Common myeloid progenitor, CD34-positive (primary cell): ENCODE data around the gene GTPBP3.

Experiments used
- CTCF ChIA-PET: fragments of 350-600 bp; sonication (Branson Sonifier 250); formaldehyde crosslinking; loops from one replicate; lab custom pipeline; 2021; ENCODE audit warnings: antibody characterized with exemption; lab: Charles Lee
- POLR2A ChIA-PET: fragments of 350-600 bp; sonication (Branson Sonifier 250); formaldehyde crosslinking; loops from one replicate; lab custom pipeline; 2021; ENCODE audit warnings: antibody characterized with exemption; lab: Charles Lee
- DNase-seq, 3 donors: peaks; one replicate each; pipeline versions ENCODE4 v3.0.0 to v3.0.0-alpha.2; 2013
- H3K27ac ChIP-seq, 2 experiments: 1 replicate in 1 of 2; 2 replicates in 1 of 2; pipeline ENCODE4 v1.7.0; 2013; ENCODE audit warnings: inconsistent platforms in 2 of 2, low read length in 2 of 2, mild to moderate bottlenecking in 2 of 2, low read depth in 1 of 2, moderate library complexity in 1 of 2; ENCODE audit not compliant: severe bottlenecking in 2 of 2, insufficient read depth in 1 of 2, poor library complexity in 1 of 2
- H3K27me3 ChIP-seq, 5 experiments: replicated peaks in 2 of 5; 1 replicate in 3 of 5; 2 replicates in 2 of 5; pipeline versions ENCODE4 v1.6.1 to v1.7.0; 2013; ENCODE audit warnings: low read length in 4 of 5, mild to moderate bottlenecking in 2 of 5, moderate library complexity in 2 of 5, inconsistent platforms in 1 of 5; ENCODE audit not compliant: insufficient read depth in 5 of 5, control insufficient read depth in 4 of 5
- H3K36me3 ChIP-seq, 4 experiments: 1 replicate in 2 of 4; 2 replicates in 2 of 4; pipeline versions ENCODE4 v1.6.1 to v1.7.0; 2013; ENCODE audit warnings: low read length in 3 of 4, control low read depth in 1 of 4, mild to moderate bottlenecking in 1 of 4; ENCODE audit not compliant: control insufficient read depth in 4 of 4, insufficient read depth in 4 of 4
- H3K4me1 ChIP-seq, 4 experiments: 1 replicate in 3 of 4; 2 replicates in 1 of 4; pipeline versions ENCODE4 v1.6.1 to v1.7.1; 2013; ENCODE audit warnings: low read length in 3 of 4, mild to moderate bottlenecking in 3 of 4, control low read depth in 1 of 4, inconsistent platforms in 1 of 4, moderate library complexity in 1 of 4; ENCODE audit not compliant: control insufficient read depth in 4 of 4, insufficient read depth in 4 of 4; ENCODE audit errors: control extremely low read depth in 1 of 4
- H3K4me3 ChIP-seq, 7 experiments: 1 replicate in 4 of 7; 2 replicates in 3 of 7; pipeline versions ENCODE4 v1.5.1 to v1.7.0; 2013; ENCODE audit warnings: mild to moderate bottlenecking in 7 of 7, low read length in 6 of 7, moderate library complexity in 6 of 7, inconsistent platforms in 2 of 7, low read depth in 2 of 7, control low read depth in 1 of 7; ENCODE audit not compliant: insufficient read depth in 4 of 7, control insufficient read depth in 1 of 7; ENCODE audit errors: extremely low read depth in 1 of 7
- H3K9me3 ChIP-seq, 5 experiments: 1 replicate in 4 of 5; 2 replicates in 1 of 5; pipeline versions ENCODE4 v1.6.1 to v1.7.1; 2013; ENCODE audit warnings: low read length in 4 of 5, mild to moderate bottlenecking in 2 of 5, inconsistent platforms in 1 of 5, low read depth in 1 of 5, moderate library complexity in 1 of 5; ENCODE audit not compliant: control insufficient read depth in 4 of 5, insufficient read depth in 2 of 5; ENCODE audit errors: control extremely low read depth in 1 of 5
- WGBS: methylation state at CpG from one replicate; pipeline ENCODE4 v1.1.5; 2013; ENCODE audit not compliant: insufficient coverage; 5-methylcytosine and 5-hydroxymethylcytosine counted together

The GTPBP3 gene

DNA sequence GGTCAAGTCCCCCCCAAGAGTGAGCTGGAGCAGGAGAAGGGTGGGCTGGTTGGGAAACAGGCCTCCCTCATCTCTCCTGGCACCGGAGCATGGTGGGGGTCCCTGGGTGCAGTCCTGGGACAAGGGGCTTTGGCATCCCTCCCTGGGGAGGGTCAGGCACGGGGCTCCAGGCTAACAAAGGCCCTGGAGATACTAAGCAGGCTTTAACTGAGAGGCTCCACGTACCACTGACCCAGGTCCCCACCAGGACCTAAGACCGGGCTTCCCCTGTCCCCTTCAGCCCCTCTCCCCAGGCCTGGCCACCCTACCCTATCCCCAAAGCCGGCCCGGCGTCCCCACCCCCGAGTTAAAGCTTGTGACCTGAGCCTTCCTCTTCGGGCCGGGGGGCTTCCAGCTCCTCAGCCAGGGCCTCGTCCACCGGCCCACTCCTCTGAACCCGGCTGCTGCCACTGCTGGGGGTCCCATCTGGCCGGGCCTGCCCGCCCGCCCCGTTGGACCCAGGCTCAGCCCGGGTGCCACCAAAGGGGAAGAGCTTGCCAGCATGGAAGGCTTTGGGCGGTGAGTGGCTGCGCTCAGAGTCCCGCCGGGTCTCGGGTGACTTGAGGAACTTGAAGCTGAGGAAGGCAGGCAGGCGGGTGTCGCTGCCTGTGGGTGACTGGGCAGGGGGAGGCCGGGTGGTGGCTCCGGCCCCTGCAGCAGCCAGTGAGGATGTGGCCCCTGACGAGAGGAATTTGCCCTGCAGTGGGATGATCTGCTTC, 12.8 kb upstream of the GTPBP3 start:
- 90% methylated on average over 23 of the region's 28 CpGs for WGBS
- ChIA-PET POLR2A (interaction anchor here (1.2 kb wide), 1 partner anchor 18 kb away, joined by 5 read pairs; no protein-coding TSS in a partner anchor), CTCF (interaction anchor here (1.2 kb wide), 1 partner anchor 8 kb away, joined by 3 read pairs; no protein-coding TSS in a partner anchor)
- Histone ChIP-seq H3K4me1 (peaks cover 0 to 23% (median 19%) of the 10 kb centered on the region in 4 experiments), H3K4me3 (no peak overlapping the region), H3K27ac (no peak overlapping the region), H3K27me3 (peaks cover 0 to 3% (median 0%) of the 10 kb centered on the region in 5 experiments), H3K9me3 (no peaks in the 10 kb centered on the region), H3K36me3 (peaks cover 0 to 26% (median 22%) of the 10 kb centered on the region in 4 experiments)
- no peak for DNase-seq

DNA sequence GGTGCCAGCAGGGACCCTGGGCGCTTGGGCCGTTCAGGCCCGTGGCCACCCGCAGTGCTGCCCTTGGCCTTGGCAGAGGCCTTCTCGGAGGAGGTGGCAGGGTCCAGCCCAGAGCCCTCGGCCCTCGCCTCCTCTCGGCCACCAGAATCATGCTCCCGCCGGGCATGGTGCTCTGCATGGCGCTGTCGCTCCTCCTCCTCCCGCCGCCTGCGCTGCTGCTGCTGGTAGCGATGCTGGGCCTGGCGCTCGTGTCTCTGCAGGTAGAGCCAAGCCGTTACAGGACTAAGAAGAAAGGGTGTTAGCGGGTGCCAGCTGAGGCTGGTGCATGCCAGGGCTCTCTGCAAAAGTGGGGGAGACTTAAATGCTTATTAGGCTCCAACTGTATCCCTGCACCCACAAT, 12.2 kb upstream of the GTPBP3 start:
- DNase-seq = no peak
- ChIA-PET POLR2A (no interaction called here), CTCF (no interaction called here)
- no peaks in the 10 kb centered on the region for H3K9me3 ChIP-seq
- H3K36me3 ChIP-seq = peaks cover 0 to 22% (median 17%) of the 10 kb centered on the region in 4 experiments
- peaks cover 0 to 9% (median 0%) of the 10 kb centered on the region in 5 experiments for H3K27me3 ChIP-seq
- H3K4me3 ChIP-seq = no peak overlapping the region
- H3K4me1 ChIP-seq = peaks cover 0 to 26% (median 20%) of the 10 kb centered on the region in 4 experiments
- H3K27ac ChIP-seq = no peak overlapping the region
- WGBS = over 99% methylated on average over 17 of the region's 20 CpGs

DNA sequence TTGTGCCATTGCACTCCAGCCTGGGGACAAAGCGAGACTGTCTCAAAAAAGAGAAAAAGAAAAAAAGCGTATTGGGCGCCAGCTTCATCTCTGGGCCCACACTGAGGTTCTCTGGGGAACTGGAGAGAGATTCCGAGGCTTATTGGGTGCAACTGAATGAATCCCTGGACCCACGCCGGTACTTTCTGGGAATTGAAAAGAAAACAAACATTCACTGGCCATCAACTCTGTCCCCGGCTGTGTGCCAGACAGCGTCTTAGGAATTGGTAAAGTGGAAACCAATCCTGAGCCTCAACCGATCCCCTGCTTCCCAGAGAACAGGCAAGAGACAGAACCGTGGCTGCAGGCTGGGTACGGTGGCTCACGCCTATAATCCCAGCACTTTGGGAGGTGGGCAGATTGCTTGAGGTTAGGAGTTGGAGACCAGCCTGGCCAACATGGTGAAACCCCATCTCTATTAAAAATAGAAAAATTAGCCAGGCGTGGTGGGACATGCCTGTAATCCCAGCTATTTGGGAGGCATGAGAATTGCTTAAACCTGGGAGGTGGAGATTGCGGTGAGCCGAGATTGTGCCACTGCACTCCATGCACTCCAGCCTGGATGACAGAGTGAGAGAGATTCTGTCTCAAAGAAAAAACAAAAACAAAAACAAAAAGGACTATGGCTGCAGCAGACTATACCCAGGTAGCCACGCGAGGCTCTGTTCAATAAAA, 11.3 kb upstream of the GTPBP3 start:
- no peak overlapping the region for H3K27ac ChIP-seq
- H3K36me3 ChIP-seq = peaks cover 0 to 16% (median 9%) of the 10 kb centered on the region in 4 experiments
- no peak overlapping the region for H3K4me3 ChIP-seq
- no peak for DNase-seq
- WGBS = 98% methylated on average over 17 of the region's 17 CpGs
- CTCF ChIA-PET = no interaction called here
- POLR2A ChIA-PET = interaction anchor here (2.0 kb wide), 1 partner anchor 16 kb away, joined by 6 read pairs; the partner anchor contains the start of gene DDA1
- H3K9me3 ChIP-seq = no peaks in the 10 kb centered on the region
- H3K4me1 ChIP-seq = peaks cover 0 to 26% (median 20%) of the 10 kb centered on the region in 4 experiments
- peaks cover 0 to 12% (median 0%) of the 10 kb centered on the region in 5 experiments for H3K27me3 ChIP-seq

DNA sequence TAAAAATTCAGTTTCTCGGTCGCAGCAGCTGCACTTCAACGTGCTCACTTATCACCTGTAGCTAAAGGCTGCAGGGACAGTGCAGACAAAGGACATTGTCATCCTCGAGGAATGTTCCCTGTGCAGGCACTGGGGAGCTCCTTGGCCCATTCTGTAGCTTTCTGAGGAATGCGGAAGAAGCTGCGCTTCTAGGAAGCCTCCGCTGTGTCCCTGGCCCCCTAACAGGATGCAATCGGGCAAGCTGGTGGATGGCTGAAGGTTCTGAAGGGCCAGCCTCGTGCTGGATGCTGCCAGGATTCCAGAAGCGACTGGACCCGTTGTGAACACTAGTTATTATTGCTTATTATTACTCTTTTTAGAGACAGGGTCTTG, 10.8 kb upstream of the GTPBP3 start:
- Histone ChIP-seq H3K4me1 (peaks cover 0 to 26% (median 20%) of the 10 kb centered on the region in 4 experiments), H3K36me3 (peaks cover 0 to 13% (median 7%) of the 10 kb centered on the region in 4 experiments), H3K27me3 (peaks cover 0 to 12% (median 0%) of the 10 kb centered on the region in 5 experiments), H3K27ac (no peak overlapping the region), H3K9me3 (no peaks in the 10 kb centered on the region), H3K4me3 (no peak overlapping the region)
- 93% methylated on average over 9 of the region's 11 CpGs for WGBS
- ChIA-PET POLR2A (interaction anchor here (2.0 kb wide), 1 partner anchor 17 kb away, joined by 6 read pairs; the partner anchor contains the start of gene DDA1), CTCF (no interaction called here)
- DNase-seq = no peak

DNA sequence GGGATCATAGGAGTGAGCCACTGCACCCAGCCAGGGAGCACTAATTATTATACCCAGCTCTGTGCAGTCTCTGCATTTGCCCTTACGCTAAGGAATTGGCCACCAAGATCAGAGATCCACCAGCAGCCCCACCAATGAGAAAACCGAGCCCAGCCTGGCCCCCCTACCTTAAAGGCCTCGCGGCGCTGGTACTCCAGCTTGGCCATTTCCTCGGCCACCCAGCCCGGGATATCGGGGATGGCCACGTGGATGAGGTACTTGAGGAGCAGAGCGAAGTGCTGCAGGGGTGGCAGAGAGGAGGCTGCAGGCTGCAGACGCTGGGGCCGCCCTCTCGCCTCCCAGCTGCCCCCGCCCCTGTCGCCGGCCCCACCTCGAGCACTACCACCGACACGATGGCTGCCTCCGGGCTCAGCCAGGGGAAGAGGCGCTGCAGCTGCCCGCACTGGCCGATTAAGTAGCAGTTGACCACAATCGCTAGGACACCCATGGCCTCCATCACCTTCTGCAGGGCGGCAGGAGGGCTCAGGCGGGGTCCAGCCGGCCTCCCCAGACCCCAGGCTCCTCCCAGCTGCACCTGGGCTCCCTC, 10.2 kb upstream of the GTPBP3 start:
- no peak overlapping the region for H3K4me3 ChIP-seq
- ChIA-PET POLR2A (interaction anchor here (2.0 kb wide), 1 partner anchor 17 kb away, joined by 6 read pairs; the partner anchor contains the start of gene DDA1), CTCF (interaction anchor here (0.8 kb wide), 1 partner anchor 65 kb away, joined by 3 read pairs; no protein-coding TSS in a partner anchor)
- H3K4me1 ChIP-seq = peaks cover 0 to 24% (median 20%) of the 10 kb centered on the region in 4 experiments
- DNase-seq = no peak
- H3K36me3 ChIP-seq = peaks cover 0 to 7% (median 2%) of the 10 kb centered on the region in 4 experiments
- no peaks in the 10 kb centered on the region for H3K9me3 ChIP-seq
- no peak overlapping the region for H3K27ac ChIP-seq
- H3K27me3 ChIP-seq = peaks cover 0 to 12% (median 0%) of the 10 kb centered on the region in 5 experiments
- 94% methylated on average over 25 of the region's 27 CpGs for WGBS

DNA sequence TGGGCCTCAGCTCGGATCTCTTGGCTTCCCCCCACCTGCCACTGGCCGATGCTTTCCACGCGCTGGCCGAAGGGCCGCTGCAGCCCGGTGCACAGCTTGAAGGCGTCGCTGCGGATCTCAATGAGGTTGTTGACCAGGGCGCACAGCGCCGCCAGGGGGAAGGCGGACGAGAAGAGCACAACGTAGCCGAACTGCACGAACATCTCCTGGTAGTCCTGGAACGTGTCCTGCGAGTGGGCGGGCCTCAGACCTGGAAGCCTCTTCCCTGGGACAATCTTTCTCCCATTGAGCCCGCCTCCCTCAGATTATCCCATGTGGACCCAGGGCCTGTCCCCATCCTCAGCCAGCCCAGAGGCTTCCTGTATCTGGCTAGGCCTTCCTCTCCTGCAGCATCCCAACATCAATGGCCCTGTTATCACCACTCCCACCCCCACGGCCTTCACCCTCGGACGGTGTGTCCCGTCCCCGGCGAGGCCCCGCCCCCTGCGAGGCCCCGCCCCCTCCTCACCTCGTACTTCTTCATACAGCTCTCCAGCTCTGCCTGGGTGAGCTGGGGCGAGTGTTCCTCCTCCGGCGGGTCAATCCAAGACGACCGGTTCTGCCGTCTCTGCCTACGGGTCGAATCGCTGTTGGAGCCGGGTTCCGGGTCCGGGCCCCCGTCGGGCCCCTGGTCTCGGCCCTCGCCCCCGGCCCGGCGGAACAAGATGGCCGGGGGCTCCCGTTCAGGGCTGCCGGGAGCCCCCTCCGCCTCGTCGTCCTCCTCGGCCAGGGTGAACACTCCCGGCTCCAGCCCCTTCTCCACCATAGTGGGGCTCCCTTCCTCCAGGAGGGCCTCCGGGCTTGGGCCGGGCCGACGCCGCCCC, 9.5 kb upstream of the GTPBP3 start:
- H3K27me3 ChIP-seq = peaks cover 0 to 12% (median 0%) of the 10 kb centered on the region in 5 experiments
- ChIA-PET CTCF (interaction anchor here (0.7 to 1.3 kb wide), 3 partner anchors 14 to 64 kb away, joined by 3 to 4 read pairs (median 3); no protein-coding TSS in a partner anchor), POLR2A (interaction anchor here (2.0 kb wide), 1 partner anchor 18 kb away, joined by 6 read pairs; the partner anchor contains the start of gene DDA1)
- H3K27ac ChIP-seq = peak overlapping the region in 1 of 2 experiments; percentile 34
- peak in 2 of 3 donors; percentile 59 to 65 for DNase-seq
- 42% methylated on average over 50 of the region's 64 CpGs for WGBS
- H3K9me3 ChIP-seq = no peaks in the 10 kb centered on the region
- peak overlapping the region in 6 of 7 experiments; percentile 16 to 74 (median 56) for H3K4me3 ChIP-seq
- H3K36me3 ChIP-seq = no peaks in the 10 kb centered on the region
- H3K4me1 ChIP-seq = peaks cover 0 to 25% (median 19%) of the 10 kb centered on the region in 4 experiments
